Activated CD4-positive, alpha-beta T cell treated with anti-CD3 and anti-CD28 coated beads, Interleukin-2, Interleukin-4, amounts not matched to agents 100 ng/mL and 50 ng/mL, durations not matched to agents 16 hours and 8 hours (primary cell): ENCODE results near the gene APOL4.
"Not testable (repeated sequence)": the region's sequence is repeated elsewhere in the genome, so short reads cannot be mapped to it uniquely, and the experiment has no call there.

ENCODE experiments used
- DNase-seq: peaks from one replicate; pipeline ENCODE4 v3.0.0-alpha.2; 2020; ENCODE audit warnings: low spot score

APOL4 gene

DNA sequence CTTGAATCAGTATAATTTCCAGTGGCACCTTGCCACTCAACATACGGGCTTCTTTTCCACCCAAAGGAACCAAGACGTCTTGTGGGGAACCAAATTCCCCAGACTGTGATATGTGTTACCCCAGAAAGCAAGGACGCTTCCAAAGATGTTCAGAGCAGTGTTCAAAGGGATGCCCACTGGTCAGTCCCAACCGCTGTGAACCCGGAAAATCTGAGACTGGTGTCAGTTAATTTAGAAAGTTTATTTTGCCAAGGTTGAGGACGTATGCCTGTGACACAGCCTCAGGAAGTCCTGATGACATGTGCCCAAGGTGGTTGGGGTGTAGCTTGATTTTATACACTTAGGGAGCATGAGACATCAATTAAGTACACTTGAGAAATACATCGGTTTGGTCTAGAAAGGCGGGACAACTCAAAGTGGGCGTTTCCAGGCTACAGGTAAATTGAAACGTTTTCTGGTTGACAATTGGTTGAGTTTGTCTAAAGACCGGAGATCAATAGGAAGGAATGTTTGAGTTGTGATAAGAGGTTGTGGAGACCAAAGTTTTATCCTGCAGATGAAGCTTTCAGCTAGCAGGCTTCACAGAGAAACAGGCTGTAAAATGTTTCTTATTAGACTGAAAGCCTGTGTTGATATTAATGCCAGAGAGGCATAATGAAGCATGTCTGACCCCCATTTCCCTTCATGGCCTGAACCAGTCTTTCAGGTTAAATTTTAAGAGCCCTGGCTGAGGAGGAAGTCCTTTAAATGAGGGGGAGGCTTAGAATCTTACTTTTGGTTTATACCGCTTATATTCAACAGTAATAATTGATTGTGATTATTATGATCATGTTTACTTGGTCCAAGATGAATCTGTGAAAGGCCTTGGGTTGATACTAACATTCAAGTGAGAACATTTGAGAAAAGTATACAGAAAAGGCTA is 47.8 kb downstream of the APOL4 start:
- DNase-seq, result no peak

DNA sequence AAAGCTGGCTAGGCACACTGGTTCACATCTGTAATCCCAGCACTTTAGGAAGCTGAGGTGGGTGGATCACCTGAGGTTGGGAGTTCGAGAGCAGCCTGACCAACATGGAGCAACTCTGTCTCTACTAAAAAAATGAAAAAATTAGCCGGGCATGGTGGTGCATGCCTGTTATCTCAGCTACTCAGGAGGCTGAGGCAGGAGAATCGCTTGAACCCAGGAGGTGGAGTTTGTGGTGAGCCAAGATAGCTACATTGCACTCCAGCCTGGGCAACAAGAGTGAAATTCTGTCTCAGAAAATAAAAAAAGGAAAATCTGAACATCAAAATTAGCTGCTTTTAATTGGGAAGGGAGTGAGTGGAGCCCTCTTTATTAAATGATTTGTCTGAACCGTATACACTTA is 48.8 kb downstream of the APOL4 start:
- DNase-seq, result not testable (repeated sequence)

DNA sequence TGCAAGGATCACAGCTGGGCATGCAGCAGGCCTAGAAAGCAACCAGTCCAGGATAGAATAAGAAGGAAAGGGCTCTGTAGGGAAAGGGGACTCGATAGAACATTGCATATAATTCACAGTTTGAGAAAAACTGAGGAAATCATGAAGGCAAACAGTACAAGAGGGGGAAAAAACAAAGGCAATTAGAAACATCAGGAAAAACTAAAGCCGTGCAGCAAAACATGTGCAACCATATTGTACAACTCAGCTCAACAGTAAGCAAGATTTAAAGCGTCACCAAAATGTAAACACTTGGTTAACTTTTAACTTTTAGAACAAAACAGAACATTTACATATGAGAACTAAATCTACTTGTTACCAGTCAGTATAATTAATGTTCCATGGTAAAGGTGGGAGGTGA is 49.5 kb downstream of the APOL4 start:
- no peak for DNase-seq

DNA sequence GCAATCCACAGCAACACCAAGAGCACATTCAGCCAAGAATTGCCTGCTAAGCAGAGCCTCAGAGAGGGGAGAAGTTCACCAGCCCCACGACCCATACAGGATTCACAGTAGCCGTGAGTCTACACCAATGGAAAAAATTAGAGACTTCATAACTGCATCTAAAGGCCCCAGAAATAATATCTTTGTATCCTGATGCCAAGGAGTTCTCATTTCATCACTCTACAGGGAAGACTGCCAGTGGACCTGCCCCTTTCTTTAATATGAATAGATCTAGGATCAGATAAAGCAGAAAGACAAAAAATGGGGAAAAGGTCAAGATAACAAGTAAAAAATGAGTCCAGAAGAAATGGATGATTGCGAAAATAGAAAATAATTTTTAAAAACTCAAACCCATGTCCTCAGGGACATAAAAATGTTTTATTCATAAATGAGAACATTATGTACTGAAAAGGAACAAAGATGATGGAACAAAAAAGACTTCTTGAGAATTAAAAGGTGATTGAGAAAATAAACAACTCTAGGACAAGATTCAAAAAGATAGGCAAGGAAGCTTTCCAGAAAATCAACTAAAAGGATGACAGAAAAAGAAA is 50.5 kb downstream of the APOL4 start:
- DNase-seq, result no peak

DNA sequence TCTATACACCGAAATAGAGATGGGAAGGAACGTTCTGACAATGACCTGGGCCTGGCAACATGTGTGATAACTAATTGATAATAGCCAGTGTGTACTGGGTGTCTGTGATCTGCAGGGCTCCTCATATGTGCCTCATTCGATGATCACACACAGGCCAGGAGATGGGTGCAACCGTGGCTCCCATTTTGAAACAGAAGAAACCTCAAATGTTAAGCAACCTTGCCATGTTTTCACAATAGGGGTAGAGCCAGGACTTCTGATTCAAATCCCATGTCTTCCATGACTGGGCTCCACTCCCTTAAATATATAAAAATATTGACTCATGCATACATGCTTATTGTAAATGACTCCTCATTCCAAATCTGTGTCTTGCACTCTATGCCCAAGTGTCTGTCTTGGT is 52.2 kb downstream of the APOL4 start:
- no peak for DNase-seq

DNA sequence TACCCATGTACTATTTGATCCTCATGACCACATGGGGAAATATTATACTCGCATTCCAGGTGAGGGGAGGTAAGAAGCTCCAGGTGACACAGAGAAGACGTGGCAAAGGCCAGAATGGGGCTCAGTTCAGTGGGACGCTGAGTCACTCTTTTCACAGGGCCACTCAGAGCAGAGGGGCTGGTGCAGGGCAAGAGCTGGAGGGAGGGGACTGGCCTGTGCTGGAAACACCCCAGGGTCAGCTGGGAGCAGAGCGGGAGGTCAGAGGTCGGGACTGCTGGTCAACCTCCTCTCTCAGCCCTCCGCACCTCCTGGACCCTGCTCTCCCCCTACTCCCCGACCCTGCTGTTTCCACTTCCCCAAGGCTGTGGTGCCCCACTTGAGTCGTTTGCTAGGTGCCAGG is 53.2 kb downstream of the APOL4 start:
- DNase-seq, result no peak

DNA sequence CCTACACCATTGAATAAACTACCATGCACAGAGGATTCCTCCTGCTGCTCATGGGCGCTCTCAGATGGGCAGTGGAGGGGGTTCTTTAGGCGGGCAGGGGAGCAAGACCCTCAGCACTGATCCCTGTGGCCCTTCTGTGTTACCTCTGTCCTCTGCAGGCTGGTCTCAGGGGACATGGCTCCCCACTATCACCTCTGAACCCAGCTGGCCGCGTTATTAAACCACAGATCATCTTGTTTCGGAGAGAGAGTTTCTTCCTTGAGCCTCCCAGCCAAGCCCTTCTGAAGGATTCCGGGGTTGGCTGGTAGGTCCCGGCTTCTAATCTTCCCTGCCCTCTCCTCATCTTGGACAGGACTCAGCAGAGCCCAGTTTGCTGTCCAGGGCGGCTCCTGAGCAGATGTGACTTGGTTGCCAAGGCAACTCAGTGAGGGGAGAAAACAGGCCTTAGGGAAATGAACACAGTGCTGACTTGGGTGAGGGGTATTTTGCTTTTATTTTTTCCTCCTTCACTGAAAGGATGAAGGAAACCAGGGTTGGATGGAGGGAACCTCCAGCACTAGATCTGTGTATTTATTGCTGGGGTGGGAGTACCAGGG is 54.3 kb downstream of the APOL4 start:
- DNase-seq, result no peak

DNA sequence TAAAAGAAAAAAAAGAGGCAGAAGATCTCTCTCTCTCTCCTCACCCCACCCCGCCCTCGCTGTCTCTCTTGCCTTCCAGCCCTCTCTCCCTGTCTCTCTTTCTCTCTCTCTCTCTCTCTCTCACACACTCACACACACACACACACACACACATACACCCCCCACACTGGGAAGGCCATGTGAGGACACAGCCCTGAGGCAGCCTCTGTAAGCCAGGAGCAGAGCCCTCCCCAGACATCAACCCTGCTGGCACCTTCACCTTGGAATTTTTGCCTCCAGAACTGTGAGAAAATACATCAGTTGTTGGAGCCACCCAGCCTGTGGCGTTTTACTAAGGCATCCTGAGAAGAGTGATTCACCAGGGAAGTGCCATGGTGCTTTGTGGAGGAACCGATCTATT is 55.7 kb downstream of the APOL4 start:
- DNase-seq, result no peak

DNA sequence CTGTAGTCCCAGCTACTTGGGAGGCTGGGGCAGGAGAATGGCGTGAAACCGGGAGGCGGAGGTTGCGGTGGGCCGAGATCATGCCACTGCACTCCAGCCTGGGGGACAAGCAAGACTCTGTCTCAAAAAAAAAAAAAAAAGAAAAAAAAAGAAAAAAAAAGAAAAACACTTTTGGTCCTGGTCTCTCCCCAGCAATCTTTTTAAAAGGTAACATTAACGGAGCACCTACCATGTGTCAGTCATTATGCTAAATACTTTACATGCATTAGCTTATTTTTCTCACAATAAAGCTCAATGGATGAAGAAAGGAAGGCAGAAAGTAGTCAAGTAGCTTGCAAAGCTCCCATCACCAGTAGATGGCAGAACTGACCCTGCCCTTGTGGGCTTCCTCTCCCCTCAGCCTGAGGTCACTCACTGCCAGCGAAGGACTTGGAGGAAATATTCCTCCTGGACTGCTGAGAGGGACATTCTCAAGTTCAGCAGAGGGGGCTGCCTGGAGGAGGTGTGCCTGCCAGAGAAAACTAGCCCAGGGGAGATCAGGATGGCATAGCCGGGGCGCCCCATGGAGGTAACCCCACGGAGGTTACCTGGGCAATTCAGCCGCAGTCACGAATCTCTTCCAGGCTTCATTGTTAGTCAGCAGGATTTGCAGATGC is 56.6 kb downstream of the APOL4 start:
- no peak for DNase-seq

DNA sequence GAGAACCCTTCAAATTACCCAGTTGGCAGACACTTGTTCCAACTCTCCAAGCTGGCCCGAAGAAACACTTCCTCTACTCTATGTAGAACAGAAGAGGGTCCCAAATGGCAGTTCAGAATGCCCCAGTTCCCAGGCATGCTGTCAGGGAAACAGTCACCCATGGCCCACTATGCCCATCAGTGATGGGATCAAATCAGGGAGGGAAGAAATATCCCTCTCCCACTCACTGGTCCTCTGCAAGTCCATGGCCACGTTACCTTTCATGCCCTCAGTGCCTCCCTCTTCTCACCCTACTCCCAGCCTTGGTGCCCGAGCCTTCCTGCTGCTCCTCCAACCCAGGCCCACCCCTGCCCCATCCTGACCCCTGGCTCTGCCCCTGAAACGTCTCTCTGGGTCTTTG is 57.7 kb downstream of the APOL4 start:
- DNase-seq, result no peak

DNA sequence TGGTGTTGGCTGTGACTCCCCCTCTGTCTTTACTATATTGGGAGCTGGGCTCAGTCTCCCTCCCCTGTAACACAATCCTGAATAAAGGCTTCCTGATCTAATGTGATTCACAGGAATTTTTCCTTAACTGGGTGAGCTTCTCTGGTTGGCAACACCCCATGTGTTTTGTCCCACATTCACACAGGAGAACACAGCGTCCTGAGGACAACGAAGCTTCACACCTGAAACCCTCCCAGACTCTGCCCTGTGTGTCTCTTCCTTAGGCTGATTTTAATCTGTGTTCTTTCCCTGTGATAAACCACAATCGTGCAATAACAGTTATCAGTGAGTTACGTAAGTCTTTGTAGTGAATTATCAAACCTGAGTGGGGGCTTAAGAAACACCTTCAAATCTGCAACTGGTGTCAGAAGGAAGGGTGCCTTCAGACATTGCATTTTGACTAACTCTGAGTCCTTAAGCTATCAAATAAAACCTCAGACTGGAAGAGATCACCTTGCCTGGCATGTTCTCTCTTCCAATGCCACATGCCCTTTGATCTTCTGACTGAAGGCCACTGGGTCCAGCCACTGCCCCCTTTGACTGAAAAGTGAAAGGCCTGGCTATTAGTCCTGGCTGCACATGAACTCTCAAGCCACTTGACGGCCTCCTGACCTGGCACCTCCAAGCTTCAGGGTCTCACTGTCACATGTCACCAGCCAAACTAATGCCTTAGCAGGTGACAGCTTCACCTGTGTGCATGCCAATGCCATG is 58.4 kb downstream of the APOL4 start:
- no peak for DNase-seq

DNA sequence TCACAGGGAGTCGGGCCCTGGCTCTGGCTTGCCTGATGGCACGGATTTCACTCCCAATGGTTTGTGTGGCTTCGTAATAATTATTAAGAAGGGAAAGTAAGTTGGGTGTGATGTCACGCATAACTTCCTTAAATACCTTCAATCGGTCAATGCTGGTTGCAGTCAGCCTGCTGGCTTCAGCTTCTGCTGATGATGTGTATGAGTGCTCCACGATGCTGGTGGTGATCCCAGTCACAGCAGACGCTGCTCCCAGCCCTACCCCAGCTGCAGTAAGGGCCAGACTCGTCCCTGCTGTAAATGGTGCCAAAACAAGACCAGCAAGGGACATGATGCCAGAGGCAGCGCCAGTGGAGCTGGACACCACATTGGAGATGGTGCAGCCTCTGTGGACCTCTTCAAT is 60.1 kb downstream of the APOL4 start:
- no peak for DNase-seq
